H9 (cell line): ENCODE results near the gene SH2D3C. TPM values are rescaled to one million over a fixed set of nuclear protein-coding genes. Genes with fewer than 3 reads are reported as not detected.

ENCODE experiments used
- DNase-seq: peaks from one replicate; pipeline ENCODE4 v3.0.0-alpha.2; 2017
- H2AFZ ChIP-seq: one replicate; pipeline ENCODE4 v1.6.1; 2013; ENCODE audit warnings: mild to moderate bottlenecking, low read length, control low read depth, moderate library complexity
- H2AK5ac ChIP-seq: 2 replicates; pipeline ENCODE4 v1.6.1; 2013; ENCODE audit warnings: low read length, control low read depth, mixed read lengths; ENCODE audit not compliant: insufficient read length
- H2BK120ac ChIP-seq: one replicate; pipeline ENCODE4 v1.6.1; 2013; ENCODE audit warnings: low read depth, mild to moderate bottlenecking, low read length, control low read depth, inconsistent platforms; ENCODE audit not compliant: poor library complexity, severe bottlenecking
- H2BK12ac ChIP-seq: 2 replicates; pipeline ENCODE4 v1.6.1; 2013; ENCODE audit warnings: low read length, control low read depth, mixed read lengths, low read depth; ENCODE audit not compliant: insufficient read length
- H2BK15ac ChIP-seq: 2 replicates; pipeline ENCODE4 v1.6.1; 2013; ENCODE audit warnings: low read depth, low read length, control low read depth
- H2BK20ac ChIP-seq: one replicate; pipeline ENCODE4 v1.6.1; 2013; ENCODE audit warnings: low read depth, mild to moderate bottlenecking, low read length, control low read depth, inconsistent platforms; ENCODE audit not compliant: poor library complexity, severe bottlenecking
- H2BK5ac ChIP-seq: 2 replicates; pipeline ENCODE4 v1.6.1; 2013; ENCODE audit warnings: low read length, control low read depth, mixed read lengths; ENCODE audit not compliant: insufficient read length
- H3K14ac ChIP-seq: 2 replicates; pipeline ENCODE4 v1.6.1; 2013; ENCODE audit warnings: low read length, control low read depth; ENCODE audit not compliant: insufficient read depth
- H3K18ac ChIP-seq: 2 replicates; pipeline ENCODE4 v1.6.1; 2013; ENCODE audit warnings: low read depth, mild to moderate bottlenecking, mixed read lengths, low read length, control low read depth; ENCODE audit not compliant: insufficient read length
- H3K23ac ChIP-seq: 2 replicates; pipeline ENCODE4 v1.6.1; 2013; ENCODE audit warnings: low read length, control low read depth, mixed read lengths, low read depth; ENCODE audit not compliant: insufficient read length
- H3K23me2 ChIP-seq: 2 replicates; pipeline ENCODE4 v1.6.1; 2013; ENCODE audit warnings: low read depth, mild to moderate bottlenecking, mixed read lengths, low read length, control low read depth; ENCODE audit not compliant: insufficient read length, poor library complexity, severe bottlenecking
- H3K27ac ChIP-seq: 2 replicates; pipeline ENCODE4 v1.5.1; 2013; ENCODE audit warnings: low read length, control low read depth, mixed read lengths, low read depth; ENCODE audit not compliant: insufficient read length
- H3K27me3 ChIP-seq: 2 replicates; pipeline ENCODE4 v1.6.1; 2013; ENCODE audit warnings: low read length, control low read depth, inconsistent platforms; ENCODE audit not compliant: insufficient read depth
- H3K4ac ChIP-seq: 2 replicates; pipeline ENCODE4 v1.6.1; 2013; ENCODE audit warnings: low read depth, mild to moderate bottlenecking, control low read depth, inconsistent platforms, low read length, moderate library complexity
- H3K4me1 ChIP-seq: 2 replicates; pipeline ENCODE4 v1.6.1; 2013; ENCODE audit warnings: low read length, control low read depth, inconsistent platforms; ENCODE audit not compliant: insufficient read depth
- H3K4me2 ChIP-seq: 2 replicates; pipeline ENCODE4 v1.6.1; 2013; ENCODE audit warnings: low read length, control low read depth, mixed read lengths; ENCODE audit not compliant: insufficient read length, insufficient read depth
- H3K56ac ChIP-seq: 2 replicates; pipeline ENCODE4 v1.6.1; 2013; ENCODE audit warnings: low read depth, mild to moderate bottlenecking, mixed read lengths, low read length, control low read depth; ENCODE audit not compliant: insufficient read length
- H3K79me1 ChIP-seq: 2 replicates; pipeline ENCODE4 v1.6.1; 2013; ENCODE audit warnings: low read depth, mild to moderate bottlenecking, moderate library complexity, low read length, control low read depth, inconsistent platforms; ENCODE audit not compliant: insufficient read depth, poor library complexity, severe bottlenecking
- H3K79me2 ChIP-seq: 2 replicates; pipeline ENCODE4 v1.6.1; 2013; ENCODE audit warnings: low read length, control low read depth, inconsistent platforms; ENCODE audit not compliant: insufficient read depth
- H3K9ac ChIP-seq: 2 replicates; pipeline ENCODE4 v1.6.1; 2013; ENCODE audit warnings: low read length, control low read depth, mixed read lengths; ENCODE audit not compliant: insufficient read length; ENCODE audit errors: extremely low read depth
- H3K9me3 ChIP-seq: one replicate; pipeline ENCODE4 v1.6.1; 2013; ENCODE audit warnings: low read depth, low read length, inconsistent platforms; ENCODE audit not compliant: control insufficient read depth
- H3T11ph ChIP-seq: one replicate; pipeline ENCODE4 v1.6.1; 2013; ENCODE audit warnings: mild to moderate bottlenecking, low read length, control low read depth, inconsistent platforms
- H4K20me1 ChIP-seq: one replicate; pipeline ENCODE4 v1.6.1; 2013; ENCODE audit not compliant: control insufficient read depth, insufficient read length, insufficient read depth
- H4K5ac ChIP-seq: 2 replicates; pipeline ENCODE4 v1.6.1; 2013; ENCODE audit warnings: low read depth, mild to moderate bottlenecking, mixed read lengths, low read length, control low read depth; ENCODE audit not compliant: insufficient read length
- H4K8ac ChIP-seq: replicated peaks from 2 replicates; pipeline ENCODE4 v1.6.1; 2013; ENCODE audit warnings: low read length, control low read depth, mixed read lengths, low read depth; ENCODE audit not compliant: insufficient read length
- H4K91ac ChIP-seq: 2 replicates; pipeline ENCODE4 v1.6.1; 2013; ENCODE audit warnings: low read depth, mild to moderate bottlenecking, moderate library complexity, mixed read lengths, low read length, control low read depth; ENCODE audit not compliant: insufficient read length
- H3K27ac Mint-ChIP-seq, 3 experiments: 2 replicates in 2 of 3; 3 replicates in 1 of 3; pipeline ENCODE4 v1.8.0; 2020 to 2021; ENCODE audit warnings: mixed read lengths in 3 of 3, mild to moderate bottlenecking in 1 of 3, moderate library complexity in 1 of 3
- H3K27me3 Mint-ChIP-seq: 2 replicates; pipeline ENCODE4 v1.8.0; 2021; ENCODE audit warnings: low read depth, mild to moderate bottlenecking, moderate library complexity, mixed read lengths
- H3K36me3 Mint-ChIP-seq, 3 experiments: 2 replicates in 2 of 3; 3 replicates in 1 of 3; pipeline ENCODE4 v1.8.0; 2020 to 2021; ENCODE audit warnings: low read depth in 3 of 3, mixed read lengths in 3 of 3; ENCODE audit not compliant: insufficient read depth in 1 of 3
- H3K4me1 Mint-ChIP-seq, 2 experiments: 2 replicates each; pipeline ENCODE4 v1.8.0; 2020; ENCODE audit warnings: mixed read lengths in 2 of 2
- H3K4me3 Mint-ChIP-seq, 2 experiments: 2 replicates in 1 of 2; 3 replicates in 1 of 2; pipeline ENCODE4 v1.8.0; 2020 to 2021; ENCODE audit warnings: mild to moderate bottlenecking in 2 of 2, mixed read lengths in 2 of 2, moderate library complexity in 1 of 2
- H3K9me3 Mint-ChIP-seq, 2 experiments: 2 replicates in 1 of 2; 3 replicates in 1 of 2; pipeline ENCODE4 v1.8.0; 2020; ENCODE audit warnings: mild to moderate bottlenecking in 2 of 2, mixed read lengths in 2 of 2, moderate library complexity in 1 of 2
- WGBS: extraction: QIAGEN DNeasy Blood & Tissue Kit; methylation state at CpG from one replicate; pipeline ENCODE4 v1.1.7; 2013; ENCODE audit warnings: missing lambda C conversion rate, low lambda C conversion rate, mixed read lengths; ENCODE audit not compliant: insufficient read length; ENCODE audit errors: extremely low coverage; 5-methylcytosine and 5-hydroxymethylcytosine counted together
- total RNA-seq: library from RNA; stranded (reverse); gene quantifications from 2 replicates; pipeline ENCODE4 v1.2.1, GENCODE V29; 2021
- TF ChIP-seq, protein P1 (sequence below): fragments of 200-600 bp; sonication (generic); conservative IDR thresholded peaks from 3 replicates; pipeline ENCODE4 v1.8.0; 2021; ENCODE audit warnings: antibody characterized with exemption, mild to moderate bottlenecking

Gene SH2D3C
- total RNA-seq, 1 experiment from 2014 or later = 1.7 TPM

DNA sequence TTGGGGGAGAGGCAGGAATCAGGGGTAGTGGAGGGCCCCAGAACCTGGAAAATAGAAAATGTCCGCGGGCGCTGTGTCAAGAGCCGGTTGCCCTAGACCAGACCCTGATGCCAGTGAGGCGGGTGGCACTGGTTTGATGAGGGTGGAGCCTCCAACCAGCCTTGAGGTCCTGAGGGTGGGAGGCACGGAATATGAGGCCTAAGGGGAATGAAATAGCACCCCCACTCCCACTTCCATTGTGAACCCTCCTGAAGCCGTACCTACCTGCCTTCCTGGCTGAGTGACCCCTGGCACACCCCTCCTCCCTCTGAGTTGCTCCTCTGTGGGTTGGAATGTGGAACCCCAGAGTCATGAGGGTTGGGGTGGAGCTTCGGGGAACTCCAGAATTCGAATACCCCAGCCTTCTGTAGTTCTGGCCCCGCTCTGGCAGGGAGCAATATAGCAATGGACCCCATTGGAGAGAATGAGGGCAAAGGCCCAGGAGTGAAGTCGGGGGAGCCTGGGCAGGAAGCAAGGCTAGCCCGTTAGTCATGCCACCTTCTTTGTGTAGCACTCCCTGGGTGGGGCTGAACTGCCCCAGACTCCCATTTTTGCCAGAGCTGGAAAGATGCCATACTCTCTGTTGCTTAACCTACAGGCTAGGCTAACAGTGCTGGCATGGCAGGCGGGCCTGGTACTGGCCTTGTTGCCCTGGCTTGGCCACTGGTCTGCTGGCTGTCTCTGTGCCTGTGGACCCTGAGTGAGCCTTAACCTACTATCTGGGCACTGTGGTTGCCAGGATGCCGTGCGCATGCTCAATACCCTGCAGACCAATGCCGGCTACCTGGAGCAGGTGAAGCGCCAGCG is 25.3 kb upstream of the SH2D3C start:
- peak overlapping the region; percentile 88 to 96 (median 95); a peak in 6 of 7 replicates for H3K27ac Mint-ChIP-seq
- peak overlapping the region; percentile 97 for H3K4me2 ChIP-seq
- peak overlapping the region; percentile 95 to 97 for H3K4me3 Mint-ChIP-seq
- peaks cover 5% of the 10 kb centered on the region; the same call in 1 of the 2 replicates for H3K79me2 ChIP-seq
- peaks cover 17 to 24% (median 23%) of the 10 kb centered on the region in 3 experiments for H3K36me3 Mint-ChIP-seq
- H3K27me3 ChIP-seq = no peaks in the 10 kb centered on the region
- peak overlapping the region; percentile 78 for H3K9ac ChIP-seq
- no peak overlapping the region for H2BK5ac ChIP-seq
- H3K27me3 Mint-ChIP-seq = no peaks in the 10 kb centered on the region
- H2BK20ac ChIP-seq = no peak overlapping the region
- TF ChIP-seq, protein P1, sequence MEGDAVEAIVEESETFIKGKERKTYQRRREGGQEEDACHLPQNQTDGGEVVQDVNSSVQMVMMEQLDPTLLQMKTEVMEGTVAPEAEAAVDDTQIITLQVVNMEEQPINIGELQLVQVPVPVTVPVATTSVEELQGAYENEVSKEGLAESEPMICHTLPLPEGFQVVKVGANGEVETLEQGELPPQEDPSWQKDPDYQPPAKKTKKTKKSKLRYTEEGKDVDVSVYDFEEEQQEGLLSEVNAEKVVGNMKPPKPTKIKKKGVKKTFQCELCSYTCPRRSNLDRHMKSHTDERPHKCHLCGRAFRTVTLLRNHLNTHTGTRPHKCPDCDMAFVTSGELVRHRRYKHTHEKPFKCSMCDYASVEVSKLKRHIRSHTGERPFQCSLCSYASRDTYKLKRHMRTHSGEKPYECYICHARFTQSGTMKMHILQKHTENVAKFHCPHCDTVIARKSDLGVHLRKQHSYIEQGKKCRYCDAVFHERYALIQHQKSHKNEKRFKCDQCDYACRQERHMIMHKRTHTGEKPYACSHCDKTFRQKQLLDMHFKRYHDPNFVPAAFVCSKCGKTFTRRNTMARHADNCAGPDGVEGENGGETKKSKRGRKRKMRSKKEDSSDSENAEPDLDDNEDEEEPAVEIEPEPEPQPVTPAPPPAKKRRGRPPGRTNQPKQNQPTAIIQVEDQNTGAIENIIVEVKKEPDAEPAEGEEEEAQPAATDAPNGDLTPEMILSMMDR = no peak
- no peak overlapping the region for H4K8ac ChIP-seq
- no peak overlapping the region for H2BK15ac ChIP-seq
- no peak overlapping the region for H2BK120ac ChIP-seq
- H3T11ph ChIP-seq = no peak overlapping the region
- H3K27ac ChIP-seq = no peak overlapping the region
- peaks cover 3% of the 10 kb centered on the region; the same call in 1 of the 2 replicates for H3K4me1 ChIP-seq
- DNase-seq = no peak
- H3K14ac ChIP-seq = peak overlapping the region; percentile 51; the same call in 1 of the 2 replicates
- H4K91ac ChIP-seq = no peak overlapping the region
- no peak overlapping the region for H2AK5ac ChIP-seq
- H3K9me3 ChIP-seq = no peaks in the 10 kb centered on the region
- H2BK12ac ChIP-seq = no peak overlapping the region
- H4K20me1 ChIP-seq = no peaks in the 10 kb centered on the region
- H3K79me1 ChIP-seq = peaks cover 3% of the 10 kb centered on the region
- H3K23me2 ChIP-seq = peaks cover 6% of the 10 kb centered on the region
- H3K9me3 Mint-ChIP-seq = no peaks in the 10 kb centered on the region
- peaks cover 8 to 15% of the 10 kb centered on the region in 2 experiments for H3K4me1 Mint-ChIP-seq
- no peak overlapping the region for H3K4ac ChIP-seq
- no peak overlapping the region for H3K56ac ChIP-seq
- no CpG with 5 or more reads among the region's 18 CpGs for WGBS
- no peak overlapping the region for H2AFZ ChIP-seq
- no peak overlapping the region for H3K23ac ChIP-seq
- no peak overlapping the region for H3K18ac ChIP-seq
- no peak overlapping the region for H4K5ac ChIP-seq
